NCI-H226 (cell line): ENCODE data around the gene MAP2K5.

Source experiments
- DNase-seq: peaks from one replicate; pipeline ENCODE4 v3.0.0-alpha.2; 2015

MAP2K5 gene

GRCh38 chr15:67809866-67810265, 267.4 kb downstream of the MAP2K5 start:
- DNase-seq = no peak

GRCh38 chr15:67812241-67812644, 269.7 kb downstream of the MAP2K5 start:
- DNase-seq = no peak

DNA sequence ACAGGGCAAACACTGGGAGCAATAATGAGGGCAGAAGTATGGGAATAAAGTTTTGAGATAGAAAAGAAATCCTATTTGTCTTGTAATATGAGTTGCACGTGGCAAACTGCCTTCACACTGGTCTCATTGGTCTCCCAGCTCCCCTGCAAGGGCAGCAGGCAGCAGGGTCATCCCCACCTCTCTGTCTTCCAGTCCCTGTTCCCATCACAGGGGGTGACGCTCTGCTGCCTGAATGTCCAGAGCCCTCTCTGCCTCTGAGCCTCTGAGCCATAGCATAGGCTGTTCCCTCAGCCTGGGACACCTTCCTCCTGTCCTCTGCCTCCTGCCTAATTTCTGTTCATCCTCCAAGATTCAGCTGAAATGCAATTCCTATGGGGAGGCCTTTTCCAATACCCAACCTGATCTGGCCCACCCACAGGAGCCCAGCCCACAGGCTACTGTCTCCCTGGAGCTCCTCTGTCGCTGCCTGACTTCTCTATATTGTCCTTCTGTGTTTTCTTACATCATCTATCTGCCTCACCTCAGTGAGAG, 270.7 kb downstream of the MAP2K5 start:
- DNase-seq = no peak

DNA sequence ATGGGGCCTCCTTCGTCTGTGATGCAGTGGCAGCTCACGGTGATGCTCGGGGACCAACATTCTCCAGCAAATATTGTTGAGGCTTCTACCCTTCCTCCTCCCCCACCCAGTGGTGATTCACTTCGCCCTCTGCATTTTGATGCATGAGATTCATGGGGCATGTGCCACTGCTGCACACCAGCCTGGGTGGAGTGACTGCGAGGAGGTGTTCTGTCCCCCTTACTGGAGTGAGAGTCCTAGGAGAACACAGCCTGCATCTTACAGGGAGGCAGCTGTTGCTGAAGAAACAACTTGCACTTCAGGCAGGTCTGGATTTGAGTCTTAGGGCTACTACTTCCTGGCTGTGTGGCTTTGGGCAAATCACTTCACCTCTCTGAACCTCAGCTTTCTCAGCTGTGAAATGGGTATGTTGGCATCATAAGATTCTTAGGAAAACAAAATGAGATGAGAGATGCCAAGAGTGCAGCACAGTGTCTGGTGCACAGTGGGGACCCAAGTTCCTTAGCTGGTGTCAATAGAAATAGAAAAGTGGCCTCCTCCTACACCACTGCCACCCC, 272.6 kb downstream of the MAP2K5 start:
- DNase-seq = no peak

DNA sequence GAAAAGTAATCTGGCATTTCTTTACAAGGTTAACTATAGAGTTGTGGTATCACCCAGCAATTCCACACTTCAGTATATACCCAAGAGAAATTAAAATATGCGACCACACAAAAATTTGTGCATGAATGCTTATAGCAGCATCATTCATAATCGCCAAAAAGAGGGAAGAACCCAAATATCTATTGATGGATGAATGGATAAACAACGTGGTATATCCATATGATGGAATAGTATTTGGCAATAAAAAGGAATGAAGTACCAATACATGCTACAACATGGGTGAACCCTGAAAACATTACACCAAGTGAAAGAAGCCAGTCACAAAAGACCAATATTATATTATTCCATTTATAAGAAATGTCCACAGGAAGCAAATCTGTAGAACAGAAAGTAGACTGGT, 274.2 kb downstream of the MAP2K5 start:
- no peak for DNase-seq

DNA sequence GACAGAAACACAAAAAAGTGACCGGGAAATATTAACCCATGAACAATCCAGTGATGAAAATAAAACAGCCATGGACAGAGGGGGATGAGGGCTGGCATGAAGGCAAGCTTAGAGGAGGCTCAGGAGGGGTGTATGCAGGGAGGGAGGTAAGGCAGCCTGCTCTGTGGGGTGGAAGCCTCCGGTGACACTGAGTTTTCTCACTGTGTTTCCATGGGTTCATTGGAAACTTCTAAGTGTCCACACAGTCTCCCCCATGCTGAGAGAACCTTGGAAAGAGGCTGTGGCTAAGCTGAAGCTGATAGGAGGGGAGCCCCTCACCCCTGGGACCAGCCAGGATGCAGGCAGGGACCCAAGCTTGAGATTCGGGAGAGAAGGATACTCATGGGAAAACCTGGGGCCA, 276.0 kb downstream of the MAP2K5 start:
- DNase-seq = no peak

- DNase-seq = no peak
Measured at GRCh38 chr15:67819636-67820035, 277.1 kb downstream of the MAP2K5 start.

DNA sequence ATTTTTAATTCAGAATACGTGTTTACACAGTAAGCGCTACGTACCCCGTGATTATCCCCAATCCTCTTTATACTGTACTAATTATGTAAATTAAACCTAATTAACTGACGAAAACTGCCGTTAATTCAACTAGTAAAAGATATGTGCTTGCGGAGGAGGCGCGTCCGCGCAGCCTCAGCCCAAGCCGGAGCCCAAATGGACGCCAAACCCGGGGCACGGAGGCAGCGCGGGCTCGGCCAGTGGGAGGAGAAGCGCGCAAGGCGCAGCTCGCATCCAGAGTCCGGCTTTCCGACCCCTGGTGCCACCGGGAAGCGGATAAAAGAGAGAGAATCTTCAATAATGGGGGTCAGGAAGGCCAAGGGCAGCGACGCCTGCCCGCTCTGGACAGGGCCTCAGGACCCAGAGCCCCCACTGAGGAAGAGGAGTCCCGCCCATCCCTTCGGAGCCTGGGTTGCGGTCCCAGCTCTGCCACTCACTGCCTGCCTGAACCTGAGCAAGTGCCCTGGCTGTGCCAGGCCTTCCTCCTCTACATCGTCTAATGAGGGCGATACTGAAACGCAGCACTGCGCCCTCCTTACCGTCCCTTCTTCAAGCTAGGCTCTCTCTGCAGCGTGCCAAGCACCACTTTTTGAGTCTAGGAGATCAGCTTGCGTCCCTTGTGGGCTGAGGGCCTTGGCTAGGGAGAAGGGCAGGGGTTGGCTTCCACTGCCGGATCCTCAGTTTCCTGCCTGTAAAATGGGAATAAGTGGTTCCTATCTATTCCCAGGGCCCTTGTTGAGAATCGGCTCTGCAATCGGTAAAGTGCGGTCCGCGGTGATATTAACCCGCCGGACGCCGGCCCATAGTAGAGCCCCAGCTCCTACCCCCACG, 277.9 kb downstream of the MAP2K5 start:
- no peak for DNase-seq

GRCh38 chr15:67820992-67821783, 278.7 kb downstream of the MAP2K5 start:
- peak; percentile 45 for DNase-seq

GRCh38 chr15:67821784-67822440, 279.4 kb downstream of the MAP2K5 start:
- DNase-seq = no peak

- no peak for DNase-seq
Measured at GRCh38 chr15:67822537-67823313, 280.2 kb downstream of the MAP2K5 start.

DNA sequence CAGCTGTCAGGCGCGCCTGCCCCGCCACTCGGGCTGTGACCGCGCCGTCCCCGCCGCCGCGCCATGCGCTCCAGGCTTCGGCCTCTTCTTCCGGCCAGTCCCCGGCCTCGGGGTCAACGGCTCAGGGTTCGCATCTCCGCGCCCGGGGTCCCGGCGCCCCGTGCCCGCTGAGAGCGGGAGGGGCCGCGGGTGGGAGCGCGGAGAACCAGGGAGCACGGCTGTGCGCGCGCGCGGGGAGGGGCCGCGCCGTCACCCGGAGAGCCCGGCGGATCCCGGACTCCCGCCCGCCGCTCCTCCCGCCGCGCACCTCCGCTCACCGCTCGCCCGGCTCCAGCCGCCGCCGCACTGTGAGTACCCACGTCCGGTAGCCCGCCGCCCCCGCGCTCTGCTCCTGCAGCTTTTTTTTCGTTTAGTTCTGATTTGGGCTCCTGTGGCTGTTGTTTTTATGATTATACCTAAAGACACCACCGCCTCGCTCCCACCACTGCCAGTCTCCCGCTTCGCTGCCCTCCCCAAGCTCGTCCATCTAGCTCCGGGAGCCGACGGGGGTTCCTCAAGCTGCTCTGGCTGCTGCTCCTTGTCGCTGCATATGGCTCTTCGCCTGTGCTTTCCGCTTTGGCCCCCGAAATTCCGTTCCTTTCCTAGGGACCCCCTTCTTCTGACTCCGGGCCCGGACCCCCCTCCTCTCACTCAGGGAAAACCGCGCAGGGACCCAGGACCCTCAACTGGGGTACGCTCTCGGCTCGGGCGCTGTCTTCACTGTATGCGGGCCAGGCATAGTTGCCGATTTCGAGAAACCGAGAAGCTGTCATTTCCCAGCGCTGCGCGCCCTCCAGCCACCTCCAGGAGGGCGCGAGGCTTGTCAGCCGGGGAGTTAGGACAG, 281.1 kb downstream of the MAP2K5 start:
- DNase-seq = no peak

DNA sequence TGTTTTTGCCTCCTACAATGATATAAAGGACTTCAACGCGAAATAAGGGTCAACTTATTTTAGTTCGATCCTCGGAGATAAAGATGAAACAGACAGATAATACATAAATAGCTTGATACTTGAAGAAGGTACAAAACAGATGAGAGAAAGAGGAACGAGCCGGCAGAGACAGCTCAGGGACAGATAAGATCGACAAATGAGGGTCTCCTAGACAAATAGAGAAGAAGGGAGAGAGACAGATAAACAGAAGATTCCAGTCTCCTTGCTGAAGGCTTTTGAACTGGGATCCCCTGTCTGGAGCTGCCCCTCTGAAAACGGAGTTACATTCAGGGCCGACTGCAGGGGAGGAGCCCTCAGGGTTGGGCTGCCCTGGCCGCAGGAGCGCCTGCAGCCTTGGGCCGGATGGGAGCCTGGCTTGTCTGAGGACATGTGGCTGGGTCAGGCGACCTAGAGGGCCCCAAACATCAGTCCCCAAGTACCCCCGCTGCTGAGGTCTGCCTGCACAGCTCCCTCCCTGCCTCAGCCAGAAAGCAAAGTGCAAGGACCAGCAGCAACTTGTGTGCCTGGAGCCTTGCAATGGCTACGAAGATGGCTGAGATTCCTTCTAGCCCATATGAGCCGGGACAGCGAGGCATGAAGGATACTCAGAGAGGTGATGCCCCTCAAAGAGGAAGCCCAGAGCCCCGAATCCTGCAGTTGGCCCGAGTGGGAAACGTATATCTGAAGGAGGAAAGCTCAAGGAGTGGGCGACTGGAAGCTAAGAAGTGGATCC, 281.9 kb downstream of the MAP2K5 start:
- no peak for DNase-seq

- no peak for DNase-seq
Measured at GRCh38 chr15:67824976-67825880, 282.7 kb downstream of the MAP2K5 start, which contains the start of gene SKOR1. TSS of gene SKOR1 (plus strand) at chr15:67825509. CDS start at chr15:67825603, 94 bp downstream.

GRCh38 chr15:67825881-67826716, 283.6 kb downstream of the MAP2K5 start:
- DNase-seq = no peak

DNA sequence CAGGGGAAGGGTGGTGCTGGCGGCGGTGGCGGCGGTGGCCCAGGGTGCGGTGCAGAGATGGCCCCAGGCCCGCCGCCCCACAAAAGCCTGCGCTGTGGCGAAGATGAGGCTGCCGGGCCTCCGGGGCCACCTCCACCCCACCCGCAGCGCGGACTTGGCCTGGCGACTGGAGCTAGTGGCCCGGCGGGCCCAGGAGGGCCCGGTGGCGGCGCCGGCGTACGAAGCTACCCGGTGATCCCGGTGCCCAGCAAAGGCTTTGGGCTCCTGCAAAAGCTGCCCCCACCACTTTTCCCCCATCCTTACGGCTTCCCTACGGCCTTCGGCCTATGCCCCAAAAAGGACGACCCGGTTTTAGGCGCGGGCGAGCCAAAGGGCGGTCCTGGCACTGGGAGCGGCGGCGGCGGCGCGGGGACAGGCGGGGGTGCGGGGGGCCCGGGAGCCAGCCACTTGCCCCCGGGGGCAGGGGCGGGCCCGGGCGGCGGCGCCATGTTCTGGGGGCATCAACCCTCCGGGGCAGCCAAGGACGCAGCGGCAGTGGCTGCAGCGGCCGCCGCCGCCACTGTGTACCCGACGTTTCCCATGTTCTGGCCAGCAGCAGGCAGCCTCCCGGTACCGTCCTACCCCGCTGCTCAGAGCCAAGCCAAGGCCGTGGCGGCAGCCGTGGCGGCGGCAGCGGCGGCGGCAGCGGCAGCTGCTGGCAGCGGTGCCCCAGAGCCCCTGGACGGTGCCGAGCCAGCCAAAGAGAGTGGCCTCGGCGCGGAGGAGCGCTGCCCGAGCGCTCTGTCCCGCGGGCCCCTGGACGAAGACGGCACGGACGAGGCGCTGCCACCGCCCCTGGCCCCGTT, 284.4 kb downstream of the MAP2K5 start:
- DNase-seq = no peak
